IPS-18a (cell line): ENCODE results near the gene APOBR.

Source experiments
- H3K27ac ChIP-seq: one replicate; pipeline ENCODE4 v1.5.1; 2013; ENCODE audit warnings: low read length
- H3K27me3 ChIP-seq: one replicate; pipeline ENCODE4 v1.6.1; 2013; ENCODE audit warnings: mild to moderate bottlenecking, low read length; ENCODE audit not compliant: control insufficient read depth, insufficient read depth
- H3K36me3 ChIP-seq: one replicate; pipeline ENCODE4 v1.6.1; 2013; ENCODE audit warnings: low read depth, low read length; ENCODE audit not compliant: control insufficient read depth
- H3K4me1 ChIP-seq: one replicate; pipeline ENCODE4 v1.6.1; 2013; ENCODE audit warnings: low read depth, low read length; ENCODE audit not compliant: control insufficient read depth
- H3K4me3 ChIP-seq: one replicate; pipeline ENCODE4 v1.5.1; 2013; ENCODE audit warnings: low read length
- H3K9ac ChIP-seq: one replicate; pipeline ENCODE4 v1.6.1; 2013; ENCODE audit warnings: mild to moderate bottlenecking, low read length, moderate library complexity
- H3K9me3 ChIP-seq: one replicate; pipeline ENCODE4 v1.6.1; 2013; ENCODE audit warnings: low read depth, low read length; ENCODE audit not compliant: control insufficient read depth

APOBR gene

GRCh38 chr16:28548306-28548802 is 53.9 kb downstream of the APOBR start:
- no peak overlapping the region for H3K4me3 ChIP-seq
- no peak overlapping the region for H3K27ac ChIP-seq
- no peaks in the 10 kb centered on the region for H3K27me3 ChIP-seq
- H3K36me3 ChIP-seq = no peaks in the 10 kb centered on the region
- H3K9me3 ChIP-seq = no peaks in the 10 kb centered on the region
- H3K4me1 ChIP-seq = no peaks in the 10 kb centered on the region
- H3K9ac ChIP-seq = no peak overlapping the region
